Upper lobe of right lung (tissue), 1 donor: Measurements from ENCODE around the gene HMGXB3. TPM values are rescaled to one million over a fixed set of nuclear protein-coding genes. Genes with fewer than 3 reads are reported as not detected.

Experiments
- ATAC-seq: fragments of 200-7000 bp; cut with Tn5 transposase; one replicate; pipeline ENCODE4 v1.9.1; 2020; ENCODE audit warnings: mild to moderate bottlenecking, moderate library complexity
- DNase-seq: peaks from one replicate; pipeline ENCODE4 v3.0.0-alpha.2; 2020
- H3K27ac ChIP-seq: fragments of 200-600 bp; one replicate; pipeline ENCODE4 v1.8.0; 2022
- H3K27me3 ChIP-seq: fragments of 200-600 bp; one replicate; pipeline ENCODE4 v1.8.0; 2022; ENCODE audit warnings: mild to moderate bottlenecking
- H3K36me3 ChIP-seq: fragments of 200-600 bp; one replicate; pipeline ENCODE4 v1.8.0; 2022
- H3K4me1 ChIP-seq: fragments of 200-600 bp; one replicate; pipeline ENCODE4 v1.8.0; 2022
- H3K4me3 ChIP-seq: fragments of 200-600 bp; one replicate; pipeline ENCODE4 v1.8.0; 2022; ENCODE audit warnings: mild to moderate bottlenecking
- H3K9me3 ChIP-seq: fragments of 200-600 bp; one replicate; pipeline ENCODE4 v1.8.0; 2022
- CTCF ChIP-seq: fragments of 200-600 bp; IDR thresholded peaks from one replicate; pipeline ENCODE4 v1.8.0; 2022; ENCODE audit warnings: antibody characterized with exemption
- intact Hi-C: fragments of 100-400 bp; cut with DNase I; formaldehyde crosslinking; loops from one replicate; pipeline ENCODE4 v1.11.0; 2022
- total RNA-seq: library from RNA; stranded (reverse); fragmentation: NEBNext Ultra II Directional; extraction: Animal tissue kit (Norgen Biotek cat#: 25700); gene quantifications from one replicate; pipeline ENCODE4 v1.2.1, GENCODE V29; 2021
- donor health status: DM: no; HTN: yes; CAD: no; lungs with severe emphysema.

Gene HMGXB3
- total RNA-seq, 1 donor from 2014 or later: 33.7 TPM

- DNase-seq (no peak), ATAC-seq (no peak)
- TF ChIP-seq CTCF: no peak
- Histone ChIP-seq H3K27ac (no peak overlapping the region), H3K36me3 (peaks cover 2% of the 10 kb centered on the region), H3K9me3 (no peaks in the 10 kb centered on the region), H3K4me3 (no peak overlapping the region), H3K4me1 (no peaks in the 10 kb centered on the region), H3K27me3 (no peaks in the 10 kb centered on the region)
- intact Hi-C loops: no loop called here
Observed at GRCh38 chr5:150060471-150060870, 59.9 kb downstream of the HMGXB3 start.

GRCh38 chr5:150061538-150061995 lies 61.0 kb downstream of the HMGXB3 start:
- intact Hi-C loops: no loop called here

GRCh38 chr5:150062216-150062922 lies 61.8 kb downstream of the HMGXB3 start:
- no peaks in the 10 kb centered on the region for H3K9me3 ChIP-seq
- no peak overlapping the region for H3K27ac ChIP-seq
- DNase-seq: no peak
- H3K27me3 ChIP-seq: no peaks in the 10 kb centered on the region
- no peak for TF ChIP-seq CTCF
- peaks cover 4% of the 10 kb centered on the region for H3K4me1 ChIP-seq
- no peak for ATAC-seq
- intact Hi-C loops: no loop called here
- no peaks in the 10 kb centered on the region for H3K36me3 ChIP-seq
- H3K4me3 ChIP-seq: no peak overlapping the region

More at GRCh38 chr5:150061538-150061995, 61.0 kb downstream of the HMGXB3 start:
- no peaks in the 10 kb centered on the region for H3K9me3 ChIP-seq
- no peak overlapping the region for H3K4me3 ChIP-seq
- H3K27ac ChIP-seq: no peak overlapping the region
- ATAC-seq (no peak), DNase-seq (peak; percentile 60)
- no peak for TF ChIP-seq CTCF
- no peaks in the 10 kb centered on the region for H3K36me3 ChIP-seq
- H3K4me1 ChIP-seq: peaks cover under 1% of the 10 kb centered on the region
- H3K27me3 ChIP-seq: no peaks in the 10 kb centered on the region

- no peak overlapping the region for H3K4me3 ChIP-seq
- no peak for ATAC-seq
- TF ChIP-seq CTCF: no peak
- no peak for DNase-seq
- intact Hi-C loops: no loop called here
- no peak overlapping the region for H3K27ac ChIP-seq
- H3K27me3 ChIP-seq: no peaks in the 10 kb centered on the region
- H3K4me1 ChIP-seq: peaks cover 4% of the 10 kb centered on the region
- no peaks in the 10 kb centered on the region for H3K36me3 ChIP-seq
- no peaks in the 10 kb centered on the region for H3K9me3 ChIP-seq
Observed at GRCh38 chr5:150063638-150064037, 63.1 kb downstream of the HMGXB3 start.

GRCh38 chr5:150064681-150065220 lies 64.2 kb downstream of the HMGXB3 start:
- H3K36me3 ChIP-seq: no peaks in the 10 kb centered on the region
- H3K9me3 ChIP-seq: no peaks in the 10 kb centered on the region
- H3K27me3 ChIP-seq: no peaks in the 10 kb centered on the region
- ATAC-seq: no peak
- no peak for DNase-seq
- H3K4me3 ChIP-seq: no peak overlapping the region
- no peak overlapping the region for H3K27ac ChIP-seq
- TF ChIP-seq CTCF: no peak
- intact Hi-C loops: no loop called here
- H3K4me1 ChIP-seq: peaks cover 4% of the 10 kb centered on the region
